ENCODE data around the gene SSR4. TPM values are rescaled to one million over a fixed set of nuclear protein-coding genes. Genes with fewer than 3 reads are reported as not detected.

Gene SSR4
- total RNA-seq, 2 donors from 2014 or later: 204 to 212 TPM

- Mint-ChIP-seq H3K27ac (no peak overlapping the region), H3K4me1 (peaks cover 21% of the 10 kb centered on the region), H3K4me3 (no peak overlapping the region), H3K27me3 (no peaks in the 10 kb centered on the region), H3K36me3 (ENCODE audit: low read depth) (no peaks in the 10 kb centered on the region)
- no peaks in the 10 kb centered on the region for H3K9me3 ChIP-seq (ENCODE audit: control insufficient read depth, low read length, poor library complexity, severe bottlenecking)
- ATAC-seq (no peak), DNase-seq (no peak)
Observed at GRCh38 chrX:153828308-153828707, 33.8 kb downstream of the SSR4 start.

DNA sequence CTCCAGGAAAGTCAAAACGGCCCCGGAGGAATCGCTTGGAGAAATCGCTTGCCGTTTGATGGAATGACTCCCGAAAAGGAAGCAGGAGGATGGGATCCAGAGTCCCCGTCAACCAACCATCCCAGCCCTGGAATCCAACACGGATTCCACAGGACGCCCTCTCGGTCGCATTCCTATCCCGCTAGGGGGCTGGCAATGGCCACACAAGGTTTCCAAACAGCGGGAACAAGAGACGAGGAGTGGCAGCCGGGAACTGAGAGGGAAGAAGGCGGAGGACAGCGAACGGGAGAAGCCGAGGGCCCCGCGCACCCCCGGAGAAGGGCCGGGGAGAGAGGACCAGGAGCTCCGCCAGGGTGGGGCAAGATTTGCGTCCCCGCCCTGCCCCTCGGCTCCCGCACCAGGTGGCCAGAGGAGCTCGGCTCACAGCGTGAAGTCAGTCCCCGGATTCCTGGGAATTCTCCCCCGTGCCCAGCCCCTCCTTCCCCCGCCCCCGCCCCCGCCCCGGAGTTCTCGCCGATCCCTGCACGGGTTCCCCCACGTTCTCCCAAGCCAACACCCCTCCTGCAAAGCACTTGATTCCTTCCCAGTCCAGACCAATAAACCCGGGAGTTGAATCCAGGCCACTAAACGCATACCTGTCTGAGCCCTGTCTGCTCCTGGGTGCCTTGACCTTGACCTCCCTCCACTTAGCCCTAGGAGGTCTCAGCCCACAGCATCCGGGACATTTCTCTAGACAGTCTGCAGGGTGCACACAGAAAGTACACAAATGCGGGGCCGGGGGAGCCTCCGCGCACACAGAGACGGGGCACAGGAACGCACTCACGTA, 34.5 kb downstream of the SSR4 start:
- ATAC-seq (peak; percentile 53), DNase-seq (no peak)
- no peaks in the 10 kb centered on the region for H3K9me3 ChIP-seq (ENCODE audit: control insufficient read depth, low read length, poor library complexity, severe bottlenecking)
- peaks cover 18% of the 10 kb centered on the region for H3K4me1 Mint-ChIP-seq
- H3K27ac Mint-ChIP-seq: no peak overlapping the region
- no peaks in the 10 kb centered on the region for H3K36me3 Mint-ChIP-seq (ENCODE audit: low read depth)
- peak overlapping the region; percentile 75 for H3K4me3 Mint-ChIP-seq
- no peaks in the 10 kb centered on the region for H3K27me3 Mint-ChIP-seq

GRCh38 chrX:153829549-153829798, 35.0 kb downstream of the SSR4 start:
- Mint-ChIP-seq H3K4me3 (peak overlapping the region; percentile 75), H3K4me1 (peaks cover 18% of the 10 kb centered on the region), H3K36me3 (ENCODE audit: low read depth) (no peaks in the 10 kb centered on the region), H3K27ac (no peak overlapping the region), H3K27me3 (no peaks in the 10 kb centered on the region)
- DNase-seq: no peak
- no peak for ATAC-seq
- no peaks in the 10 kb centered on the region for H3K9me3 ChIP-seq (ENCODE audit: control insufficient read depth, low read length, poor library complexity, severe bottlenecking)

GRCh38 chrX:153829799-153830639, 35.6 kb downstream of the SSR4 start, which contains the start of gene PDZD4:
Gene PDZD4 (minus strand): TSS chrX:153830544. CDS start chrX:153830298, 246 bp downstream.
- no peak within 1 kb of the TSS for H3K27ac Mint-ChIP-seq
- H3K36me3 Mint-ChIP-seq (ENCODE audit: low read depth): no peaks in the 10 kb centered on the region
- H3K4me3 Mint-ChIP-seq: peak within 1 kb of the TSS; percentile 75
- H3K9me3 ChIP-seq (ENCODE audit: control insufficient read depth, low read length, poor library complexity, severe bottlenecking): no peaks in the 10 kb centered on the region
- H3K27me3 Mint-ChIP-seq: no peaks in the 10 kb centered on the region
- peak in 1 of 3 donors; percentile 23 for DNase-seq
- peaks cover 18% of the 10 kb centered on the region for H3K4me1 Mint-ChIP-seq
- ATAC-seq: peak; percentile 71

DNA sequence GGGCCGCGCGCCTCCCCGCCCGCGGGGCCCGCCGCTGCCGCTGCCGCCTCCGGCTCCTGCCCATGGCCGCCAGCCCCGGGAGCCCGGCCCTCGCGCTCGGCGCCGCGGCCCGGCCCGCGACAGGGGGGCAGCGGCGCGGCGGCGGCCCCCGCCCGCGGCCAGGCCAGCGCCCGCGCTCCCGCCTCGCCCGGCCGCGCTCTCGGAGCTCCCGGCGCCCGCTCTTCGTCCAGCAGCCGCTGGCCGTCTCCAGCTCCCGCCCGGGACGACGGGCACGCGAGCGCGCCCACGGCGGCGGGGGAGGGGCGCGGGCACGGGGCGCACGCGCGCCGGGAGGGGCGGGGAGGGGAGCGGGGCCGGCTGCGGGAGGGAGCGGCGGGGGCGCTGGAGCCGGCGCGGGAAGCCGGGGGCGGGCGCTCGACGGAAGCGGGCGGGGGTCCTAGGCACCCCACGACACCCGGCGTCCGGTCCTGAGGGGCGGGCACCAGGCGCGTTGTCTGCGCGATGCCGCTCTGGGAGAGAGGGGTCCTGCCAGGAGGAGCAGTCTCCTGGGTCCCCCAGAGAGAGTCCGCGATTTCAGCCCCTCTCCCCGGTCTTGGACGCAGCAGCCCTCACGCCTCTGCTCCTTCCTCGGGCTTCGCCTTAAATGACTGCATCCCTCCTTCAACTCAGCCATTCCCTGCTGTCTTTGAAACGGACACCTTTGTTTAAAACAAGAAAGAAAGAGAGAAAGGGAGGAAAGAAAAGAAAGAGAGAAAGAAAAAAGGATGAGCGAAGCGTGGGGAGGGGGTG, 36.4 kb downstream of the SSR4 start:
- Mint-ChIP-seq H3K4me1 (peaks cover 16% of the 10 kb centered on the region), H3K36me3 (ENCODE audit: low read depth) (no peaks in the 10 kb centered on the region), H3K27ac (no peak overlapping the region), H3K27me3 (no peaks in the 10 kb centered on the region), H3K4me3 (peak overlapping the region; percentile 74)
- DNase-seq: no peak
- no peak for ATAC-seq
- no peaks in the 10 kb centered on the region for H3K9me3 ChIP-seq (ENCODE audit: control insufficient read depth, low read length, poor library complexity, severe bottlenecking)

GRCh38 chrX:153831429-153832150, 37.1 kb downstream of the SSR4 start:
- no peaks in the 10 kb centered on the region for H3K9me3 ChIP-seq (ENCODE audit: control insufficient read depth, low read length, poor library complexity, severe bottlenecking)
- H3K27me3 Mint-ChIP-seq: no peaks in the 10 kb centered on the region
- H3K4me3 Mint-ChIP-seq: peak overlapping the region; percentile 74
- DNase-seq (no peak), ATAC-seq (no peak)
- peaks cover 16% of the 10 kb centered on the region for H3K4me1 Mint-ChIP-seq
- H3K27ac Mint-ChIP-seq: no peak overlapping the region
- H3K36me3 Mint-ChIP-seq (ENCODE audit: low read depth): no peaks in the 10 kb centered on the region

- Mint-ChIP-seq H3K27ac (no peak overlapping the region), H3K36me3 (ENCODE audit: low read depth) (no peaks in the 10 kb centered on the region), H3K27me3 (no peaks in the 10 kb centered on the region), H3K4me1 (peaks cover 6% of the 10 kb centered on the region), H3K4me3 (no peak overlapping the region)
- H3K9me3 ChIP-seq (ENCODE audit: control insufficient read depth, low read length, poor library complexity, severe bottlenecking): no peaks in the 10 kb centered on the region
- no peak for ATAC-seq
- no peak for DNase-seq
Observed at GRCh38 chrX:153832728-153833127, 38.3 kb downstream of the SSR4 start.

DNA sequence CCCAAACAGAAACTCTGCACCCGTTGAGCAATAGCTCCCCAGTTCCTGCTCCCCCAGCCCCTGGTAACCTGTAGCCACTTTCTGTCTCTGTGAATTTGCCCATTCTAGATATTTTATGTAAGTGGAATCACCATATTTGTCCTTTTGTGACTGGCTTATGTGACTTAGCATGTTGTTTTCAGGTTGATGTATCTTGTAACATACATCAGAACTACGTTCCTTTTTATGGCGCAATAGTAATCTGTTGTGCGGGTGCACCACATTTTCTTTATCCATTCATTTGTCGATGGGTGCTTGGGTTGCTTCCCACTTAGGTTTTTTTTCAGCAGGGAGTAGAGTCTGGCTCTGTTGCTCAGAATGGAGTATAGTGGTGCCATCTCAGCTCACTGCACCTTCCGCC, 42.5 kb downstream of the SSR4 start:
- DNase-seq (no peak), ATAC-seq (no peak)
- no peaks in the 10 kb centered on the region for H3K9me3 ChIP-seq (ENCODE audit: control insufficient read depth, low read length, poor library complexity, severe bottlenecking)
- no peaks in the 10 kb centered on the region for H3K27me3 Mint-ChIP-seq
- no peaks in the 10 kb centered on the region for H3K36me3 Mint-ChIP-seq (ENCODE audit: low read depth)
- no peak overlapping the region for H3K4me3 Mint-ChIP-seq
- H3K4me1 Mint-ChIP-seq: peaks cover 2% of the 10 kb centered on the region
- H3K27ac Mint-ChIP-seq: no peak overlapping the region

GRCh38 chrX:153844509-153845082, 50.1 kb downstream of the SSR4 start:
- no peaks in the 10 kb centered on the region for H3K4me1 Mint-ChIP-seq
- no peaks in the 10 kb centered on the region for H3K27me3 Mint-ChIP-seq
- no peaks in the 10 kb centered on the region for H3K9me3 ChIP-seq (ENCODE audit: control insufficient read depth, low read length, poor library complexity, severe bottlenecking)
- H3K36me3 Mint-ChIP-seq (ENCODE audit: low read depth): no peaks in the 10 kb centered on the region
- ATAC-seq (no peak), DNase-seq (no peak)
- H3K27ac Mint-ChIP-seq: no peak overlapping the region
- no peak overlapping the region for H3K4me3 Mint-ChIP-seq

- H3K9me3 ChIP-seq (ENCODE audit: control insufficient read depth, low read length, poor library complexity, severe bottlenecking): no peaks in the 10 kb centered on the region
- Mint-ChIP-seq H3K36me3 (ENCODE audit: low read depth) (no peaks in the 10 kb centered on the region), H3K27me3 (no peaks in the 10 kb centered on the region), H3K4me3 (no peak overlapping the region), H3K27ac (no peak overlapping the region), H3K4me1 (no peaks in the 10 kb centered on the region)
- no peak for DNase-seq
- ATAC-seq: no peak
Observed at GRCh38 chrX:153845195-153845594, 50.7 kb downstream of the SSR4 start.

- Mint-ChIP-seq H3K4me1 (no peaks in the 10 kb centered on the region), H3K4me3 (no peak overlapping the region), H3K27ac (no peak overlapping the region), H3K36me3 (ENCODE audit: low read depth) (no peaks in the 10 kb centered on the region), H3K27me3 (no peaks in the 10 kb centered on the region)
- H3K9me3 ChIP-seq (ENCODE audit: control insufficient read depth, low read length, poor library complexity, severe bottlenecking): no peaks in the 10 kb centered on the region
- DNase-seq (no peak), ATAC-seq (no peak)
Observed at GRCh38 chrX:153845842-153846241, 51.4 kb downstream of the SSR4 start.

Data from T-helper 17 cell (primary cell).